NCI-H226 (cell line): Measurements from ENCODE around the gene ZC3H13.
"Not testable (repeated sequence)": the region's sequence is repeated elsewhere in the genome, so short reads cannot be mapped to it uniquely, and the experiment has no call there.

Source experiments
- DNase-seq: peaks from one replicate; pipeline ENCODE4 v3.0.0-alpha.2; 2015

The ZC3H13 gene

GRCh38 chr13:45996631-45997030 lies 55.9 kb downstream of the ZC3H13 start:
- no peak for DNase-seq

GRCh38 chr13:45995245-45995644 lies 57.3 kb downstream of the ZC3H13 start:
- no peak for DNase-seq

DNA sequence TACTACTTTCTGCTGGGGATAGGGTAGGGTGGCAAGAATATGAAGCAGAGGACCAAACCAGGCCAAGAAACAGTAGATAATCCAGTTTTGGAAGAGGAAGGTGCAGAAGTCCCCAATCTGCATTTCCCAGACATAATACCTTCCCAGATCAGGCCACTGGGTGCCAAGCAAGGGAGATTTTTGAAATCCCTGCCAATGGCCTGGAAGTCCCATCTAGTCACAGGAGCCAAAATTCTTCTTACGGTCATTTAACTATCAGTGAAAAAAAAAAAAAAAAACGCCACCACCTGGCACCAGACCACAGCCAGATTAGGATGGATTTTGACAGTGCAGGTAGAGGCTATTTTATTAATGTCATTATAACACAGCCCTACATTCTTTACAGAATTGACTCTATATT lies 57.8 kb downstream of the ZC3H13 start:
- no peak for DNase-seq

- no peak for DNase-seq
Observed at GRCh38 chr13:45989607-45990006, 62.9 kb downstream of the ZC3H13 start.

DNA sequence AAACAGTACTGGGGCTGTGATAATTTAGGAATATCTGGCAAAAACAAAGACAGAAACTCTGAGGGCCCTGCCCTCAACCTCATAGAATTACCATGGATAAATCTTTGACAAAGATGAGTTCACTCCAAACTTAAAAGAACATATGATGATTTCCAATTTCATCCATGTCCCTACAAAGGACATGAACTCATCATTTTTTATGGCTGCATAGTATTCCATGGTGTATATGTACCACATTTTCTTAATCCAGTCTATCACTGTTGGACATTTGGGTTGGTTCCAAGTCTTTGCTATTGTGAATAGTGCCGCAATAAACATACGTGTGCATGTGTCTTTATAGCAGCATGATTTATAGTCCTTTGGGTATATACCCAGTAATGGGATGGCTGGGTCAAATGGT lies 71.4 kb downstream of the ZC3H13 start:
- DNase-seq: not testable (repeated sequence)

DNA sequence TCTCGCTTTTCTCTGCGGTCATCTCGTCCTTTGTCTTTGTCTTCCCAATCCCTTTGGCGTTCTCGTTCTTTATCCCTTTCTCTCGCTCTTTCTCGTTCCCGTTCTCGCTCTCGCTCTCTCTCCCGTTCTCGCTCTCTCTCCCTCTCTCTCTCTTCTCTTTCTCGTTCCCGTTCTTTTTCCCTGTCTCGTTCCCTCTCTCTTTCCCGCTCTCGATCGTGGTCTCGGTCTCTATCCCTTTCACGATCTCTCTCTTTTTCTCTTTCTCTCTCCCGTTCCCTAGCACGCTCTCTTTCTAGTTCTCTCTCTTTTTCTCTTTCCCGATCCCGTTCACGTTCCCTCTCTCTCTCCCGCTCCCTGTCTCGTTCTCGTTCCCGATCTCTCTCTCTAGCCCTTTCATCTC lies 77.2 kb downstream of the ZC3H13 start:
- no peak for DNase-seq

DNA sequence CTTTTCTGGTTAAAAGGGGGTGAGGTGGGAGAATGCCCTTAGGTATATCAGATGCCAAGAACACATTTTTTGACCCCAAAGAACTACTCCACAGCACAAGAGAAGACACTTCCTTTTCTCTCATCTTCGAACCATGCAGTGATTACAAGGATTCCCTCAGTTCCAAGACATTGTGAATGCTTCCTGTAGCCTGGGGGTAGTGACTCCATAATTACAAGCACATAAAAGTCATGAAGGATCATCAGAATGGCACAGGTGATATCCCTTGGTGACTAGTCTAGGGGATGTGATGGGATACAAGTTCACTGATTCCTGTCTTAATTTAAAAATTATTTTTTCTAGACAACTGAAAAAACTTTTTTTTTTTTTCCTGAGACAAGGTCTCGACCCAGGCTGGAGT lies 78.0 kb downstream of the ZC3H13 start:
- no peak for DNase-seq

GRCh38 chr13:45967589-45967988 lies 85.0 kb downstream of the ZC3H13 start:
- no peak for DNase-seq

GRCh38 chr13:45966715-45967114 lies 85.8 kb downstream of the ZC3H13 start:
- no peak for DNase-seq

DNA sequence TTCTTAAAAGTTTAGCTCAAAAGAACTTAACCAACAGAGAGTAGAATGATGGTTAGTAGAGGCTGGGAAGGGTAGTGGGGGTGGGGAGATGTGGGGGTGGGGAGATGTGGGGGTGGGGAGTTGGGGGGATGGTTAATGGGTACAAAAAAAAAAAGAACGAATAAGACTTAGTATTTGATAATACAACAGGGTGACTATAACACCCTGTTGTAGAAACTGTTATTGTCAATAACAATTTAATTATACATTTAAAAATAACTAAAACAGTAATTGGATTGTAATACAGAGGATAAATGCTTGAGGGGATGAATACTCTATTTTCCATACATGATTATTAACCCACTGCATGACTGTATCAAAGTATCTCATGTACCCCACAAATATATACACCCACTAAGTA lies 91.1 kb downstream of the ZC3H13 start:
- DNase-seq: no peak

- no peak for DNase-seq
Observed at GRCh38 chr13:45954836-45955800, 97.4 kb downstream of the ZC3H13 start.

GRCh38 chr13:45953082-45953481 lies 99.5 kb downstream of the ZC3H13 start:
- no peak for DNase-seq

DNA sequence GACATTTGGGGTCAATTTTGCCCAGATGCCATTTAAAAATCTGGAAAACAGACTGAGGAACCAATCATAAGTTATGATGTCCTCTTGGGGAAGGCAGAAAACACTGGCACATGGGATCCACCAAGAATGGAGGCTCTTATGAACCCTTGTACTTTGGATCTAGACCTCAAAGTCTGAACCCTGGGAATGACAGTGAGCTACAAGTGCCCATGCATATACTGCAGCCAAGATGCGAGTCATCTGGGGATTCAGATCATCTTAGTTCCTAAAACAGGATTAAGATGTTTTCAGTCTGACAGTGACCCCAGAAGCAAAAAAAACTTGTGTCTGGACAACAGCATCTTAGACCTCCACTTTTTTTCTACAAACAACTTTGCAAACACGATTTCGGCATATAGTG lies 100.8 kb downstream of the ZC3H13 start:
- no peak for DNase-seq

GRCh38 chr13:45951166-45951565 lies 101.4 kb downstream of the ZC3H13 start:
- DNase-seq: no peak

- no peak for DNase-seq
Observed at GRCh38 chr13:45950386-45951000, 102.1 kb downstream of the ZC3H13 start.

DNA sequence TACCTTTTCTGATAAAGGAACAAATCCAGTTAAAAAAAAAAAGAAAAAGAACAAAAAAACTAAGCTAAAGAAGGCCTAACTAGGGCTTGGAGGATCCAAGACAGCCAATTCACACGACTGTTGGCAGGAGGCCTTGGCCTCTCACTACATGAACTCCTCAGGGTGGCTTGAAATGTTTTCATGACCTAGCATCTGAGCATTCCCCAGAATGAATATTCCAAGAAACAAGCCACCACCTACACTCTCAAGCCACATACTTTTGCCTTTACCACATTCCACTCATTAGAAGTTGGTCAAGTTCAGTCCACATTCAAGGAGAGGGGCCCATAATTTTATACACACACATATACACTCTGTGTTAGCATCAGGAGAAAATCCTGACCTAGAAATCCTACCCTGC lies 103.4 kb downstream of the ZC3H13 start:
- DNase-seq: no peak

DNA sequence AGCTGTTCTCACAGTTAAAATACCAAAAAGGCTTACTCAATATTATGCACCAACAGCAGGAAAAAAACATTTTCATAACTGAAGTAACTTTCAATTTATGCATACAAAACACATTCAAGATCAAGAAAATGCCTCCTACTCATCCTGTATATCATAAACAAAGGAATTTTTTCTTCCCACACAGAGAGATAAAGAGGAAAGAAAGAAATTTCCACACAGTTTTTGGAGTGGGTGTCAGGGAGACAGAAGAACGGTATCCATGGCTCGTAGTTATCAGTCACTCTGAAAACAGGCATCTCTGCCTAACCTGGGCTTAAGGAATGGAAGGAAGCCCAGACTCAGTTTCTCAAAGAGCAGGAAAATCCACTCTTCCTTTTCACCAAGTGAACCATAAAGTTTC lies 108.6 kb downstream of the ZC3H13 start:
- DNase-seq: peak; percentile 75

GRCh38 chr13:45943120-45943519 lies 109.4 kb downstream of the ZC3H13 start:
- no peak for DNase-seq

- no peak for DNase-seq
Observed at GRCh38 chr13:45941261-45941660, 111.3 kb downstream of the ZC3H13 start.

GRCh38 chr13:45940061-45940460 lies 112.5 kb downstream of the ZC3H13 start:
- no peak for DNase-seq

GRCh38 chr13:45936621-45937020 lies 115.9 kb downstream of the ZC3H13 start:
- DNase-seq: no peak

GRCh38 chr13:45934283-45934682 lies 118.3 kb downstream of the ZC3H13 start:
- no peak for DNase-seq

- DNase-seq: no peak
Observed at GRCh38 chr13:45933203-45933908, 119.2 kb downstream of the ZC3H13 start.

DNA sequence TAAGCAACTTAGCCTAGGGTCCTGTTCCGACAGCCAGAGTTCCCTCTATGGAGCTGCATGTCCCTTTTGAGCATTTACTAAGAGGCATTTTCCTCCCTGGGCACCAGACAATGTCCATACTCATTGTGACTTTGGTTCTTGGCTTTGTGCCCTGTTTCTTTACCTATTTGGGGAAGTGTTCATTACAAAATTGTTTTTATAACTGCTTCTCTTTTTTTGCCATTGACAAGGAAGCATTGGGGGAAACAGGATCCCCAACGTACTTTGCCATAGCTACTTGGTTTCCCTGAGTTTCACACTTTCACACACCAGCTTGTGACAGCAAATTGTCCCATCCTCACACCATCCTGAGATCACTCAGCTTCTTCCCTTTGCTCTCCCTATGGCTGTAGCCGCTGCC lies 119.9 kb downstream of the ZC3H13 start:
- no peak for DNase-seq
